ENCODE data around the gene SLC12A7.
"Not testable (repeated sequence)": the region's sequence is repeated elsewhere in the genome, so short reads cannot be mapped to it uniquely, and the experiment has no call there.

The SLC12A7 gene

DNA sequence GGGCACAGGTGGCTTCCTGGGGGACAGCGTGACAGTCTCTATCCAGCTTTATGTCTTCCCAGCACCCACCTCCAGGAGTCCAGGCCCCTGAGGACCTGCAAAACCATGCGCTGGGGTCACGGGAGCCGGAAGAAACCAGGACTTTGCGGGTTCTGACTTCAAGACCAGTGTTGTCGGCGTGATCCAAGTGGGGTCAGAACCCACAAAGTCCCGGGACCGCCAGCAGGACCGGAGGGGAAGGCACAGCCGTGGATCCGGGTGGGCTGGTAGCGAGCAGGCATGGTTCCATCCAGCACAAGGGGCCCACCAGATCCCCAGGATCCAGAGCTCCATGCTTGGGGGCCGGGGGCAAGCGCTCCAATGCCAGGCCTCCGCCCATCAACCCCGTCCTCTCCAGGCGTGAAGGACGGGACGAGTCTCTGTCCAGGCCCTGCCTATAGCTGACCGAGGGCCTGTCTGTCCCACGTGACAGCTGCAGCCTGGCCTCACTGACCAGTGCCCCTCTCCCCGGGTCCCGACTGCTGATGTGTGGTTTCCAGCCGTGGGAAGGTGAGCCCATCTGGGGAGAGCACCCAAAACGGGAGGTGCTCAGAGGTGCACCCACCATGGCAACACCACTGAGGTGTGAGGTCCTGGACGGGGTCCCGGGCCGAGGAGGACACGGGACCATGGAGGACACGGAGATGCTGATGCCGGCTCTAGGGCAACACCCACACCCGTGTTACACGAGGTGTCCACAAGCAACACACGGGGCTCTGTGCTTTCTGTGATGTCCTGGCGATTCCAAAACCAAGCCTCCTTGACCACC lies 48.9 kb downstream of the SLC12A7 start:
- DNase-seq (ENCODE audit: low spot score), result no peak

DNA sequence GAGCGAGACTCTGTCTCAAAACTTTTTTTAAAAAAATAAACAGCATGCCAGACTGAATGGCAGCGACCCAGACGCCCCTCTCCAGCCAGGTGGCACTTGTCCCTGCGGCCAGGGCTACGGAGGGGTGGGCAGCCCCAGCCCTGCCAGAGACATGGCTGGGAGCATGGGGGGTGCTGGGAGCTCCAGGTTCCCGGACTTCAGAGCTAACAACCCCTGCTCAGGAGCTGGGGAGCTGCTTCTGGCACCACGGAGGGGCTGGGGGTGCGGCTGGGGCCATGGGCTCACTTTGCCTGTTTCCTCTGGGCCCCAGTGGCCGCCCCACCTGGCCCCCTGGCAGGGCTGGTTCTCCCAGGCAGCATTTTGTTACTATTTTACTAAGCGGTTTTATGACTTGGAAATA lies 49.9 kb downstream of the SLC12A7 start:
- no peak for DNase-seq (ENCODE audit: low spot score)

DNA sequence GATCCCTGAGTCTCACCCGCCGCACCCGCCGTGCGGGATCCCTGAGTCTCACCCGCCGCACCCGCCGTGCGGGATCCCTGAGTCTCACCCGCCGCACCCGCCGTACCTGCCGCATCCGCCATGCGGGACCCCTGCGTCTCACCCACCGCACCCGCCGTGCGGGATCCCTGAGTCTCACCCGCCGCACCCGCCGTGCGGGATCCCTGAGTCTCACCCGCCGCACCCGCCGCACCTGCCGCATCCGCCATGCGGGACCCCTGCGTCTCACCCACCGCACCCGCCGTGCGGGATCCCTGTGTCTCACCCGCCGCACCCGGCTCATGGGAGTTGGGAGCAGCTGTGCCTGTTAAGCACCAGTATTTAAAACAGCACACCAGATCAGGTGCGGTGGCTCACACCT lies 50.6 kb downstream of the SLC12A7 start:
- DNase-seq (ENCODE audit: low spot score), result not testable (repeated sequence)

DNA sequence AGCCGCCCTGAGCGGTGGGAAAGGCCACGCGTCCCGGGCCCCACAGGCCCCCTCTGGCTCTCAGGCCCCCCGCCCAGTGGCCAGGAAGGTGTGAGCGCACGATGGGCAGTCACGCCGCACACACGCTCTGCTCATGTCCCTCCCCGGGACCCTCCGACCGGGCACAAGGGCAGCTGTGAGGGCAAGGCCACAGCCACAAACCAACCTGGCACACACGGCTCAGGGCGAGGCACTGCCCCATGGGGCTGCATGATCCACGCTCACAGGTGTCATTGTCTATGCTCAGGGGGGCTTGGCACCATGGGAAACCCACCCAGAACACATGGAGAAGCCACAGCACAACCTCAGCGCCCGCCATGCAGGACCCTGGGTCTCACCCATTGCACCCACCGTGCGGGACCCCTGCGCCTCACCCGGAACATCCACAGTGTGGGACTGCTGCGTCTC lies 51.3 kb downstream of the SLC12A7 start:
- no peak for DNase-seq (ENCODE audit: low spot score)

DNA sequence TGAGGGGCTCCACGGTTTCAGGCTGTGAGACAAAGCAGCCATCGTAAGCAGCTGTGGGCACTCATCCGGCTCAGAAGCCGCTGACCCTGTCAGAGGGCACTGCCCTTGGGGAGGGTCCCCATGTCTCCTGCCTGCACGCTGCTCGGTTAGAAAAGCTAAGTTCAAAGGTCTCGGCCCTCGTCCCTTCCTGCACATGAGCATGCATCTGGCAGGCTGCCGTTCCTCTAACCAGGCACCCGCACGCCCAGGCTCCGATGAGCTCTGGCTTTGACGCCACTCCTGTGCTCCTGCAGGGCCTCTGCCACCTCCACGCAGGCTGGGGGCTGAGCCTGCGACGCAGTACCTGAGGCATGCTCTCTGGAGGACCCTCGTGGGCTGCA lies 52.0 kb downstream of the SLC12A7 start:
- no peak for DNase-seq (ENCODE audit: low spot score)

DNA sequence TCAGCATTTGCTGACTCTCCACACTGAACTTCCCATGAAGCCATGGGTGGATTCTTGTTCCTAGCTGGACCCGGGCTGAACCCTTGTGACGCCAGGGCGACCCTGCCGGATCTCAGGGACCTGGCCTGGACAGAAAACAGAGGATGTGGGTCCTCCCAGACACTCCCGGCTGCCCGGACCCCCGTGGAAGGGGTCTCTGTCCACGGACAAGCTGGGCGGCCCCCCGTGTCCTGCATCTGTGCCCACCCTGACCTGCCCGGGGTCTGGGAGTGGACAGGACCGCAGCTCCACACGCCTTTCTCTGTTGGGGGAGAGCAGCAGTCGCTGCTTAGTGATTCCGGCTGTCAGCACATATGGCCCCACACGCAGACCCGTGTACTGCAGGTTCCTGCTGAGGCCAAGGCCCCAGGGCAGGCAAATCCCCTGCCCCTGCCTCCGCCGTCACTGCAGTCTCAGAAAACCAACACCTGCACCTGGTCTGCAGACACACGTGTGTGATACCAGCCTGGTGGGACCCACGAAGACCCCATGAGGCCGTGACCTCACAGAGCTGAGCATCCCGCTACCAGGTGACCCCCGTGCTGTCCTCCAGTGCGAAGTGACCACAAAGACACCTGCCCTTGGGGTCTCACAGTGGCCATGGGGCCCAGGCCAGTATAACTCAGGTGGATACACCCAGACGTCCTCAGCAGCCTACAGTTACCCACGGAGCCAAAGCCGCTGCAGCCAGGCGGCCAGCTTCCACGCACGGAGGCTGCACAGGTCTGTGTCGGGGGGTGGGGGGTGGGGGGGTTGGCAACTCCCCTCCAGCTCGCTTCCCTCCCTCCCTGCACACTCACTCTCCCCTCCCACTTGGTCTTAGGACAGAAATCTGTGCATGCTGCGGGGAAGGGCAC lies 52.6 kb downstream of the SLC12A7 start:
- no peak for DNase-seq (ENCODE audit: low spot score)

DNA sequence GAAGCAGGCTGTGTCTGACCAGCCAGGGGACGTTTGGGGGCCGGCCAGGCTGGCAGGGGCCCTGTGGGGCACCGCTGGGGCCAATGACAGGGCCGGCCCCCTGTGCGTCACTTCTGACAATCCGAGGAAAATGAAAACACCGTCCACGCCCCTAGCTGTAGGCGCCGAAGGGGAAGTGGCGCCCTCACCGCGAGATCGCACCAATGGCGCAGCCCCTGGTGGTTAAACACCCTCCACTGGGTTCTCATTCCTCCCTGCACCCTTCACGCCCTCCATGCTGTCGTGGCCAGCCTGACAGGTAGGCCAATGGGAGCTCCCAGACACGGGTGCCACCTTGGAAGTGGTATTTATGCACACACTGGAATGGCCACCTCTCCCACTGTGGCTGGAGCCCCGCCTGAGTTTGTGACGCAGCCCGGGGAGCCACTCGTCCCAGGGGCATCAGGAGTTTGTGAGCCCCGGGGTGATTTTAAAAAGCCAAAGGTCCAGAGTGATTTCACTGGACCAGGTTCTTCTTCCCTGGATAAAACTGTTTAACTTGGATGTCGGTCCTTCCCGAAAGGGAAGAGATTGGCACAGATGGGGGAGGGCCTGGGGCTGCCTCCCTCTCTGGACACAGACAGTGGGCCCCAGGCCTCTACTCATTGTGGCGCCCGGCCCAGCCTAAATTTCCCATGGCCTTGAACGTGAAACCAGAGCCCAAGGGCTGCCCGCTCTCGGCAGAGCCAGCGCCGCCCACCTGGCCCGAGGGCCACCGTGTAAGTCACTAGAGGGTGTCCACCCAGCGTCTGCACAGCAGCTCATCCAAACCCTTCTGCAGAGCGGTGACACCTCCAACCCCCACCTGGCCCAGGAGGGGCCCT lies 53.5 kb downstream of the SLC12A7 start:
- no peak for DNase-seq (ENCODE audit: low spot score)

DNA sequence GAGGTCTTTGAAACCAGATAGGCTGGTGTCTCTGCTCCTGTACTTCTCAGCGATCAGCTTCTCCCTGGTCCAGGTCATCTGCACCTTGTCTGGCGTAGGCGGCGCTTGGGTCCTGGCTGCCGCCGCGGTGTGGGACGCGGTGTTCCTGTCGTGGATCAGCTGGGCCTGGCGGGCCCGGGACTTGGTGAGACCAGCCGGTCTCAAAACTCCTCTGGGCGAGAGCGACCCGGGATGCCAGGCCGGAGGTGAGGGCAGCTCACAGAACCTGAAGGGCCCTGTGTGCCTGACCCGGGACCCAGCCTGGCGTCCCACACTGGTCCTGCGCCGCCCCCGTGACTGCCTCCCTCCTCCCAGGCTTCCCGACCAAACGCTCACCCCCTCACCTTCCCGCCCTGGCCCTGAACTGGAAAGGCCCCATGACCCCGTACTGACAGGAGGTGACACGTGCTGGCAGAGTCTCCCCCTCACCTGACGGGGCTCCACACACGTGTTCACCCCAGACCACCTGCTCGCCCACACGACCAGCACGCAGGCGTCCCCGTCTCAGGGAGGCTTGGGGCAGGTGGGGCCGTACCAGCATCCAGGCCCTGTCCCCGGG lies 54.3 kb downstream of the SLC12A7 start:
- DNase-seq (ENCODE audit: low spot score), result no peak

DNA sequence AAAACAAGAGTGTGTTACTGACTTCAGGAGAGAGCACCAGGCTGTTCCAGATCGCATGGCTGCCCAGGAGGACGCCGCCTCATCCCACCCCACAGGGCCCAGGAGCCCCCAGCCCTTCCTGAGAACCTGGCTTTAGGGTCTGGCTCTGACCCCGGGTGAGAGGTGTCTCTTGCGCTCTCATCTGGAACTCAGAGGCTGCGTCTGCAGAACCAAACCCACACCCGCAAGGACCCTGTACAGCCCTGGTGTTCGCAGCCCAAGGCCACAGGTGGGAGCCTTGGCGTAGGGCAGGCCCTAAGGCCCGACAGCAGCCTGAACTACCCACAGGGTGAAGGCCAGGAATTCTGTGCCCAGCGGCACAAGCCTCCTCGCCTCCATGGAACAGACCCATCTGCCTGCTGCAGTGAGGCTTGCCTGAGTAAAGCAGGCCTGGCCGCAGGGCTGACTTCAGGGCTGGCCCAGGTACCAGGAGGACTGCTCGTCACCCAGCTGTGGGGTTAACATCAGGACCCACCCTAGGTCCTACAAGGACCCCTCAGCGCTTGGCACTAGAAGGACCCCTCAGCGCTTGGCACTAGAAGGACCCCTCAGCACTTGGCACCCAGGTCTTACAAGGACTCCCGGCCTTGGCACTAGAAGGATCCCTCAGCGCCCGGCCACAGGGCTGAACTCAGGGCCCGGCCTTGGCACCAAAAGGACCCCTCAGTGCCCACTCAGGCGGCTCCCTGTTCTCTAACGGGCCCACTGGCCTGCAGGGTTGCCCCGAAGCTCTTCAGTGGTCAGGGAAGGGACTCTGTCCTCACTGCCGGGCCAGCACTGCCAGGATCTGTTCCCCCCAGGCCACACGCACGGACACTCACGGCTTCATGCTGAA lies 55.0 kb downstream of the SLC12A7 start:
- no peak for DNase-seq (ENCODE audit: low spot score)

DNA sequence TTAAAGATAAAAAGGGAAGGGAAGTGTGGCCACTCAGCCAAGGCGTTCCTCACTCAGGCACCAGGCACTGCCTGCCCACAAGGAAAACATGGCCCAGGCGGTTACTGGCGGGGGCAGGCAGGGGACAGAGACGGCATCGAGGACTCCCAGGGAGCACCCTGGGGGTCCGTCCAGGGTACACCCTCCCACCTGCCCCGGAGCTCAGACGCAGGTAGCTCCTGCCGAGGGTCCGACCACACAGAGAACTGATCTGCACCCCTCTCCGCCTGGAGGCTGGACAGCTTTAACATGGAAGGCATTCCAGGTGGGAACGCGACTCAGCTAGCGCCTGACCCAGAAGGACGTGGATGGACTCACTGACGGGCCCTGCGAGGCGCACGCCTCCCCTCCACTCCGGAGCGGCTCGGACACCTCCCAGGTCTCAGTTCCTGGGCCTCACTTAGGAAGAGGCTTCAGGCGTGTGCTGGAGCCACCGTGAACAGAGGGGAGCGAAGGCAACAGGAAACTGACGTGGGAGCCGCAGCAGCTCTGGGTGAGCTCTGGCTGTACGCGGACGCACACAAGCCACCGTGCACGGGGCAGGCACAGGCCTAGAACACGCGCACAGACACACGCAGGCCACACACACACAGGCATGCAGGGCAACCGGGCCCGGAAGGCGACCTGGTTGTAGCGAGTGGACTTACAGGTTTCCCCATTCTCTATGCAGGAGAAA lies 55.8 kb downstream of the SLC12A7 start:
- DNase-seq (ENCODE audit: low spot score), result no peak

DNA sequence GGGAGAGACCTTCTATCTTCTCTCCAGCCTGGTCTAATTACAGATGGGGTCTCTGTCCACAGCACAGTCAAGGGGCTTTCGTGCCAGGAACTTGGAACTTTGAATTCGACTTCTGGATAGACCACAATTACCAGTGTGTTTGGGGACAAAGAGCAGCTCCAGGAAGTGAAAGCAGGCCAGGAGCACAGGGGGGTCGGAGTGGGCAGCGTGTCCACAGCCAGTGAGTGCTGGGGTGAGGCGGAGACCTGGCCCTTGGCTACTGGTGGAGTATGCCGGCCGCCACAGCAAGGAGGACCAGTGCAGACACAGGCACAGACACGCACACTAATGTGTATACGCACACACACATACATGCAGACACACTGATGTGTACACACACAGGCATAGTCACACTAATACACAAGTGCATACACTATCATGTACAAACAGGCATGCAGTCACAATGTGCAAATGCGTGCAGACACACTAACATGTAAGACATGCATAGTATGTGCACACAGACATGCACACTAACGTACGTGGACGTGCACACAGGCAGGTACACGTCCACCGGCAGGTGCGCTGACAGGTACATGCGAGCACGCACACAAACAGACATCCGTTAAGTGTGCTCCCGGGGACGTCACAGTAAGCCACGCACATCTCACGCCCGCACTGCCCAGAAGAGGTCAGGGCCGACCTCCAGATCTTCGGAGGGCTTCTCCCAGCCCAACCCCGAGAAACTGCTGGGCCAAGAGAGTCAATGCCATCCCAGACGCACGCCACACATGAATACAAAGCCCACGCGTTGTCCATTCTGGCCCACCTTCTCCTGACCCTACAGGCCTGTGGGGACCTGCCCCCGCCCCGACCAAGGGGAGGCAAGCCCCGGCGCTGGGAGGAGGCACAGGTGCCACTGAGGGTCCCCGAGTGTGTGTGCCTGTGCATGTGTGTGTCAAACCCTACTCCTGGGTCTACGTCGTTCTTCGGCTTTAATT lies 56.8 kb downstream of the SLC12A7 start:
- DNase-seq (ENCODE audit: low spot score), result no peak

DNA sequence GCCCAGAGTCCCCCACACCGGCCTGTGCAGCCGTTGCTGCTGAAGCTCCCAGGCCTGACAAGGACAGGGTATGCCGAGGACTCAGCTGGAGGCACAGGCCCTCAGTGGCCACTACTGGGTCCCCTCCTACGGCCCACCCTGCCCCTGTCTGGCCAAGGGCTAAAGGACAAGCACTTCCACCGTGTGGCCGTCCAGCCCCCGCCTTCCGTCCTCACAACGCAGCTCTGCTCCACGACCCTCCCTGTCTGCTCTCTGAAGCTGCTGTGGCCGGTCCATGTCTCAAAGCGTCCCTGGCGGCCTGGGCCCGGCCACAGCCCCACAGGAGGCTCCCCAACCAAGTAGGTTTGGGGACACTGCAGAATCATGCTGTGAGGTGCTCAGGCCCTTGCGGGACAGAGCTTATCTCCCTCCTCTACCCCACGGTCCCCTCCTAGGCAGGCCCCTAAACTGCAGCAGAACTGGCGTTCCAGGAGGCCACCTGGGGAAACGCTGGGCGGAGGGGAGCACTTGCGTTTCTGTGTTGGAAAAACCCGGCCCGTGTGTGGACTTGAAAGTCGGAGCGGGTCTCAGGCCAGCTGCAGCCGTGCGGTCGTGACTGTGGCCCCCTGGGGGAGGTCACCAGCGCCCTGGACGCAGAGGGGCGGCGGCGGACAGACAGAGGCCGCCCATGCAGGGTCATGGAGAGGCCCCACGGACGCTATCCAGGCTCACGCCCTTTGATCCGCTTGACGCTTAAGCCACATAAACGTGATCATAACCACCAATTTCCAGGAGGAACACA lies 57.7 kb downstream of the SLC12A7 start:
- DNase-seq (ENCODE audit: low spot score), result no peak

DNA sequence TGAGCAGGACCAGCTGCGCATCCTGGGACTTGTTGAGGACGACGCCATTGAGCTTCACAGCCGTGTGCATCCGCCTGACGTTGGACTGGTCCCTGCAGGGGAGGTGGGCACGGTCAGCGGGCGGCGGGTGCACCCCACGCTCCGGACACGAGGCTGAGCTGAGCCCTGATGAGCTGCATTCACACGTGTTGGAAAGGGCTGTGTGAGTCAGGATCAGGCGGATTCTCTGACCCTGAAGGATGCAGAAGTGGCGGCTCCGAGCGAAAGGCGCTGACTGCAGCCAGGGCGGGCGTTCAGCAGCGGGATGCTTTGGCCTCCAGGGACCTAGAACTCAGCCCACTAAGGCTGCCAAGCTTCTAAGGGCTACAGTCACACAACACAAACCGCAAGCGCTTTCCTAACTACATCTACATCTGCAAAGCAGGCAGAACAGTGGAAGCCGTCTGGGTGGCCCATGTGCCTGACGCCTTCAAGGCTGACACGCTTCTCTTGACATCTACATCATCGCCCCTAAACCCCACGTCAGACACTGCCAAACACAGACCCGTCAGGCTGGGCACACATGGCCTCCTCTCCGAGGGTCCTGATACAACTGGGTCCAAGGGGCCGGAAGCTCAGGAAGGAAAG lies 58.4 kb downstream of the SLC12A7 start:
- DNase-seq (ENCODE audit: low spot score), result no peak

DNA sequence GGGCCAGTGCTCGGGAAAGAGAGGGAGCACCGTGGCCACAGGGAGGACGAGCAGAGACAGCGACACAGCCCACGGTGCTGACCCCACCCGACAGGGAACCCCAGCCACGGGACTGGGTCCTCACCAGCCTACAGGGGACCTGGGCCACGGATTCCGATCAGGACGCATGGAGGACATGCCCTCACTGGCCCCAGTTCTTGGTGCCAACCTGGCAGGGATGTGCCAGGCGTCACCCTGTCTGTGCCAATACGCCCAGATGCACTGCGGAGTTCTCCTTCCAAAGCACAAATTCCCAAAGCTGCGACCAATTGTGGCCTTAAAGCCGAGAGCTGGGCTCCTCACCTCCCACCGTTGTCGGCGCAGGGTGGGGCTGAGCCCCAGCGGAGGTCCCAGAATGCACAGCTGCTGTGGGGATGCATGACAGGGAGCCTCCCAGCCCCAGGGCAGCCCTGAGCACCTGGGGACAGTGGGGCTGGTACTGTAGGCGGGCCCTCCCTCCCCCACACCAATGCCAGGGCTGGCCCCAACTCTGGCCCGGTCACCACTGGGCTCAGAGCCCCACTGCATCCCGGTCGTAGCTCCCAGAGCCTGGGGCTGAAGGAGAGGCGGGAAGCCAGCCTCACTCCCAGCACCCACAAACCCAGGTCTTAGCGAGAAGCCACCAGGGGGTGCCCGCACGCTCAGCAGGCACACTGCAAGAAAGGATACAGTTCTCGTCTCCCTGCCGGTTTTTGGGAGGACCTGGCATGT lies 59.0 kb downstream of the SLC12A7 start:
- no peak for DNase-seq (ENCODE audit: low spot score)

DNA sequence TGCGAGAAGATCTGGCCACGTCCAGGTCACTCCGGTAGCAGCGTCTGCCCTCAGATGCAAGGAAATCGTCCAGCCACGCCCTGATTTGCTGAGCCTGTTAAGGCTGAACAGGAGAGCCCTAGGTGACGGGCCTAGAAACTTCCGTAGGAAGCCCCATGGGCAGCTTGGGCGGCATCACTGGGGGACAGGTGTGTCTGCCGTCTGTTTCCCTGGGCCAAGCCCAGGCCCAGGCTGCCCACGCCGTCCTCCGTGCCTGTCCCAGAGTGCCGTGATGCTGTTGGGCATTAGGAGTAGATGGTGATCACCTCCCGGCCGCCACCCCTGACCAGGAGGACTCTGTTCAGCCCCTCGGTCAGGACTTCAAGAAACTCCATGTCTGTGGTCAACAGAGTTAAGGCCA lies 59.8 kb downstream of the SLC12A7 start:
- no peak for DNase-seq (ENCODE audit: low spot score)

DNA sequence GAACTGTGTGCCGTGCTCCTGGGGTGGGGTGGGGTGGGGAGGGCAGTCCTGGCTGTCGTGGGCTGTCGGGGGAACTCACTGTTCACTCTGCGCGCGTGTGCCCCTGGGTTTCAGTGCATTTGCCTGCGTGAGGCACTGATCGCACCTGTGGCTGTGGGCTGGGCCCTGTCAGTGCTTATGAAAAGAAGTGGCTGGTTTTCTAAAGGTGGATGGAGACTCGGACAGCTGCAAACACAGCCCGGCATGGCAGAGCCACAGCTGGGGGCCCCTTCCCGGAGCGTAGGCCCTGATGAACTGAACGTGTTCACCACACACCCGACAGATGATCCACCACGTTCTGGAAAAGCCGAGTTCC lies 60.5 kb downstream of the SLC12A7 start:
- DNase-seq (ENCODE audit: low spot score), result no peak
